Endothelial cell of umbilical vein (primary cell): ENCODE data around the gene ARHGAP45. TPM values are rescaled to one million over a fixed set of nuclear protein-coding genes. Genes with fewer than 3 reads are reported as not detected.
"Not testable (repeated sequence)": the region's sequence is repeated elsewhere in the genome, so short reads cannot be mapped to it uniquely, and the experiment has no call there.

Experiments
- BruUV-seq: library from RNA; stranded (reverse); fragments of 400-500 nt; replicated peaks from 2 replicates; lab custom pipeline; 2021; lab: Mats Ljungman, UMichigan
- CTCF ChIA-PET: fragments of 300-600, 350-600 bp; sonication (Branson Sonifier 250); formaldehyde crosslinking; loops from one replicate; lab custom pipeline; 2021; ENCODE audit warnings: antibody characterized with exemption, inconsistent platforms; lab: Charles Lee
- POLR2A ChIA-PET: fragments of 300-600, 350-600 bp; sonication (Branson Sonifier 250); formaldehyde crosslinking; loops from one replicate; lab custom pipeline; 2021; ENCODE audit warnings: antibody characterized with exemption, inconsistent platforms; lab: Charles Lee
- DNase-seq: peaks from one replicate; pipeline ENCODE4 v3.0.0-alpha.2; 2011; ENCODE audit warnings: low read depth, low spot score
- FAIRE-seq: peaks from 2 replicates; lab custom pipeline; 2011; peaks lifted over from hg19 to GRCh38; lab: Jason Lieb, UNC
- H2AFZ ChIP-seq: 2 replicates; pipeline ENCODE4 v1.6.0; 2012; ENCODE audit warnings: low read depth, low read length, control low read depth, inconsistent platforms
- H3K27ac ChIP-seq: 2 replicates; pipeline ENCODE4 v1.5.1; 2011; ENCODE audit warnings: low read depth, mild to moderate bottlenecking, control low read depth, low read length, moderate library complexity; ENCODE audit not compliant: insufficient read depth
- H3K27me3 ChIP-seq, 2 experiments: 2 replicates each; pipeline versions ENCODE4 v1.6.0 to v1.6.1; 2011; ENCODE audit warnings: low read length in 2 of 2, mixed read lengths in 1 of 2; ENCODE audit not compliant: control insufficient read depth in 2 of 2, insufficient read depth in 2 of 2
- H3K36me3 ChIP-seq, 2 experiments: 2 replicates in 1 of 2; 3 replicates in 1 of 2; pipeline ENCODE4 v1.5.1; 2011; ENCODE audit warnings: low read length in 2 of 2, mild to moderate bottlenecking in 1 of 2, moderate library complexity in 1 of 2; ENCODE audit not compliant: control insufficient read depth in 2 of 2, insufficient read depth in 2 of 2; ENCODE audit errors: extremely low read depth in 1 of 2
- H3K4me1 ChIP-seq: 3 replicates; pipeline ENCODE4 v1.5.1; 2011; ENCODE audit warnings: mild to moderate bottlenecking, low read length; ENCODE audit not compliant: control insufficient read depth, insufficient read depth; ENCODE audit errors: extremely low read depth
- H3K4me2 ChIP-seq: 2 replicates; pipeline ENCODE4 v1.6.1; 2011; ENCODE audit warnings: low read length, control low read depth, mixed read lengths; ENCODE audit not compliant: insufficient read depth
- H3K4me3 ChIP-seq, 3 experiments: fragments of 200-600 bp in 1 of 3; sonication (generic), shearing (Covaris generic) in 1 of 3; replicated peaks in 1 of 3; 2 replicates each; pipeline ENCODE4 v1.5.1; 2011 to 2016; ENCODE audit warnings: control low read depth in 3 of 3, low read length in 3 of 3, mild to moderate bottlenecking in 2 of 3, inconsistent platforms in 1 of 3, low read depth in 1 of 3, moderate library complexity in 1 of 3; ENCODE audit not compliant: insufficient read depth in 1 of 3
- H3K79me2 ChIP-seq: 2 replicates; pipeline ENCODE4 v1.6.0; 2012; ENCODE audit warnings: low read length, inconsistent platforms; ENCODE audit not compliant: control insufficient read depth, insufficient read depth
- H3K9ac ChIP-seq: replicated peaks from 2 replicates; pipeline ENCODE3; 2011; ENCODE audit warnings: low read length, control low read depth; ENCODE audit not compliant: insufficient read depth; ENCODE audit errors: extremely low read depth
- H3K9me1 ChIP-seq: replicated peaks from 3 replicates; pipeline ENCODE4 v1.6.0; 2011; ENCODE audit warnings: mild to moderate bottlenecking, low read length; ENCODE audit not compliant: control insufficient read depth, insufficient read depth; ENCODE audit errors: extremely low read depth
- H3K9me3 ChIP-seq: replicated peaks from 2 replicates; pipeline ENCODE4 v1.5.1; 2012; ENCODE audit warnings: low read length, inconsistent platforms; ENCODE audit not compliant: control insufficient read depth, insufficient read depth
- H4K20me1 ChIP-seq: replicated peaks from 2 replicates; pipeline ENCODE3; 2011; ENCODE audit warnings: mild to moderate bottlenecking, low read length; ENCODE audit not compliant: control insufficient read depth, insufficient read depth; ENCODE audit errors: extremely low read depth
- CTCF ChIP-seq, 2 donors: IDR thresholded peaks; 1 replicate in 1 of 2; 2 replicates in 1 of 2; pipeline ENCODE4 v1.5.1; 2011; ENCODE audit warnings: low read length in 2 of 2, mild to moderate bottlenecking in 2 of 2, moderate library complexity in 2 of 2, control low read depth in 1 of 2, inconsistent platforms in 1 of 2, low read depth in 1 of 2; ENCODE audit not compliant: insufficient read depth in 1 of 2; ENCODE audit errors: extremely low read depth in 1 of 2
- POLR2AphosphoS5 ChIP-seq: IDR thresholded peaks from 2 replicates; pipeline ENCODE4 v1.6.1; 2012; ENCODE audit warnings: low read depth, mild to moderate bottlenecking, control low read depth, low read length, moderate library complexity; ENCODE audit not compliant: insufficient read depth
- dilution Hi-C: fragments of 300-500 bp; cut with MboI; formaldehyde crosslinking; loops from one replicate; pipeline ENCODE4 v1.15.0; 2019; ENCODE audit warnings: low sequenced_read_pairs; ENCODE audit not compliant: extremely low pct_ligation_motif_present
- intact Hi-C: fragments of 100-400 bp; cut with micrococcal nuclease; formaldehyde crosslinking; loops from one replicate; pipeline ENCODE4 v1.10.0; 2022
- polyA plus RNA-seq, 4 experiments: library from polyadenylated mRNA; depleted of rRNA in 3 of 4; stranded (reverse) in 3 of 4; unstranded in 1 of 4; fragments of >200 nt; gene quantifications; 2 replicates each; pipeline versions ENCODE4 v1.2.1 to v1.2.3, GENCODE V29; 2011 to 2012; ENCODE audit warnings: missing spikeins in 1 of 4
- total RNA-seq: library from RNA; stranded (reverse); gene quantifications from 2 replicates; pipeline ENCODE4 v1.2.3, GENCODE V29; 2021

Gene ARHGAP45
- total and polyA plus RNA-seq, 2 donors (not counting 3 experiments of a cell fraction or from before 2014, with no cell fraction given): 7.5 to 10.4 TPM

- Histone ChIP-seq H3K4me3 (peak within 1 kb of the TSS; percentile 80 to 90 (median 88)), H3K4me2 (peak within 1 kb of the TSS; percentile 86), H3K27me3 (no peaks in the 10 kb centered on the region), H3K36me3 (no peaks in the 10 kb centered on the region), H3K27ac (peak within 1 kb of the TSS; percentile 95), H3K9me1 (no peaks in the 10 kb centered on the region), H3K79me2 (peaks cover 50% of the 10 kb centered on the region), H3K9ac (peak within 1 kb of the TSS; percentile 93), H4K20me1 (no peaks in the 10 kb centered on the region), H3K4me1 (peaks cover 40% of the 10 kb centered on the region), H3K9me3 (no peaks in the 10 kb centered on the region), H2AFZ (peak within 1 kb of the TSS; percentile 49)
- dilution Hi-C loops (no loop called here), intact Hi-C loops (loop anchor here (1.0 to 5.0 kb wide), 4 partner anchors 20 to 161 kb away; partner anchors contain the start of genes GRIN3B and WDR18)
- no peak for TF ChIP-seq CTCF (IDR thresholded peaks at IDR 0.05; ENCODE audit: extremely low read depth in 1 of 2, insufficient read depth in 1 of 2, low read depth in 1 of 2, low read length in 2 of 2)
- TF ChIP-seq POLR2AphosphoS5: peak; percentile 69
- ChIA-PET POLR2A (interaction anchor here (0.6 to 0.8 kb wide), 2 partner anchors 11 to 237 kb away, joined by 3 to 4 read pairs; no protein-coding TSS in a partner anchor), CTCF (interaction anchor here (1.0 kb wide), 2 partner anchors 19 to 20 kb away, joined by 3 to 4 read pairs; partner anchors contain the start of gene ABCA7)
- no TSS peak for BruUV-seq
- FAIRE-seq: no peak
- DNase-seq: peak; percentile 97
Observed at GRCh38 chr19:1020868-1021425, 46.0 kb upstream of the ARHGAP45 start, which contains the start of gene TMEM259. TSS of gene TMEM259 (minus strand) at chr19:1021123. CDS start at chr19:1020996, 127 bp downstream.

GRCh38 chr19:1023883-1024188 is 43.1 kb upstream of the ARHGAP45 start:
- H3K9me1 ChIP-seq, H3K4me2 ChIP-seq, BruUV-seq, H3K36me3 ChIP-seq, H3K4me3 ChIP-seq, CTCF ChIA-PET, H4K20me1 ChIP-seq, POLR2A ChIA-PET, H3K27ac ChIP-seq, H3K9me3 ChIP-seq, dilution Hi-C loops, H2AFZ ChIP-seq, DNase-seq, FAIRE-seq, H3K9ac ChIP-seq, H3K27me3 ChIP-seq: not testable (repeated sequence)
- Histone ChIP-seq H3K79me2 (peaks cover 42% of the 10 kb centered on the region), H3K4me1 (peaks cover 20% of the 10 kb centered on the region)
- intact Hi-C loops: loop anchor here (5.0 kb wide), 1 partner anchor 158 kb away; no protein-coding TSS in a partner anchor

GRCh38 chr19:1025080-1025479 is 41.9 kb upstream of the ARHGAP45 start:
- H3K27ac ChIP-seq, H3K36me3 ChIP-seq, DNase-seq, H3K27me3 ChIP-seq, FAIRE-seq, H3K9ac ChIP-seq, BruUV-seq, H3K4me3 ChIP-seq, H2AFZ ChIP-seq, H3K4me2 ChIP-seq, H4K20me1 ChIP-seq, H3K9me1 ChIP-seq, CTCF ChIA-PET, dilution Hi-C loops, intact Hi-C loops, H3K9me3 ChIP-seq: not testable (repeated sequence)
- Histone ChIP-seq H3K79me2 (peaks cover 41% of the 10 kb centered on the region), H3K4me1 (peaks cover 12% of the 10 kb centered on the region)
- POLR2A ChIA-PET: interaction anchor here (1.5 to 5.7 kb wide), 2 partner anchors 8 to 14 kb away, joined by 4 to 36 read pairs; partner anchors contain the start of gene ABCA7
